B cell (primary cell): Measurements from ENCODE around the gene KRTAP4-4. TPM values are rescaled to one million over a fixed set of nuclear protein-coding genes. Genes with fewer than 3 reads are reported as not detected.

Experiments
- ATAC-seq: fragments of 200-7000 bp; cut with Tn5 transposase; one replicate; pipeline ENCODE4 v1.10.0; 2021; ENCODE audit warnings: low read depth, mild to moderate bottlenecking, moderate number of reproducible peaks, moderate library complexity
- CTCF ChIA-PET: fragments of 350-600 bp; sonication (Branson Sonifier 250); formaldehyde crosslinking; loops from one replicate; lab custom pipeline; 2021; ENCODE audit warnings: antibody characterized with exemption, inconsistent platforms; lab: Charles Lee
- POLR2A ChIA-PET: fragments of 350-600 bp; sonication (Branson Sonifier 250); formaldehyde crosslinking; loops from one replicate; lab custom pipeline; 2021; ENCODE audit warnings: antibody characterized with exemption; lab: Charles Lee
- DNase-seq: peaks from one replicate; pipeline ENCODE4 v3.0.0; 2013
- H2AFZ ChIP-seq: 2 replicates; pipeline ENCODE4 v1.6.1; 2012; ENCODE audit warnings: mild to moderate bottlenecking, low read depth, low read length; ENCODE audit not compliant: insufficient read depth, poor library complexity, severe bottlenecking
- H3K27ac ChIP-seq, 2 donors: 1 replicate in 1 of 2; 2 replicates in 1 of 2; pipeline ENCODE4 v1.5.1; 2012 to 2013; ENCODE audit warnings: low read length in 2 of 2, mild to moderate bottlenecking in 2 of 2, moderate library complexity in 1 of 2
- H3K27me3 ChIP-seq, 4 experiments: fragments of 200-600 bp in 1 of 4; sonication (generic) in 1 of 4; replicated peaks in 1 of 4; 1 replicate in 2 of 4; 2 replicates in 2 of 4; pipeline versions ENCODE4 v1.6.1 to v1.7.0; 2013 to 2016; ENCODE audit warnings: low read length in 3 of 4, mild to moderate bottlenecking in 2 of 4, mixed read lengths in 1 of 4, moderate library complexity in 1 of 4; ENCODE audit not compliant: insufficient read depth in 4 of 4, control insufficient read depth in 3 of 4; ENCODE audit errors: control extremely low read depth in 1 of 4
- H3K36me3 ChIP-seq, 2 experiments: replicated peaks in 1 of 2; 1 replicate in 1 of 2; 2 replicates in 1 of 2; pipeline versions ENCODE4 v1.6.1 to v1.7.1; 2013; ENCODE audit warnings: low read length in 1 of 2; ENCODE audit not compliant: insufficient read depth in 2 of 2, control insufficient read depth in 1 of 2; ENCODE audit errors: control extremely low read depth in 1 of 2, extremely low read depth in 1 of 2
- H3K4me1 ChIP-seq, 2 donors: fragments of 200-600 bp in 1 of 2; sonication (generic) in 1 of 2; 1 replicate in 1 of 2; 2 replicates in 1 of 2; pipeline versions ENCODE4 v1.5.1 to v1.6.1; 2013 to 2017; ENCODE audit warnings: low read length in 2 of 2; ENCODE audit not compliant: control insufficient read depth in 2 of 2, insufficient read depth in 2 of 2
- H3K4me2 ChIP-seq: replicated peaks from 2 replicates; pipeline ENCODE3; 2012; ENCODE audit warnings: mild to moderate bottlenecking, low read depth, low read length; ENCODE audit not compliant: poor library complexity, severe bottlenecking
- H3K4me3 ChIP-seq, 5 experiments: fragments of 200-600 bp in 1 of 5; sonication (generic) in 1 of 5; 1 replicate in 3 of 5; 2 replicates in 2 of 5; pipeline versions ENCODE4 v1.5.1 to v1.7.0; 2011 to 2016; ENCODE audit warnings: low read length in 4 of 5, mild to moderate bottlenecking in 4 of 5, low read depth in 2 of 5, control low read depth in 1 of 5, moderate library complexity in 1 of 5; ENCODE audit not compliant: insufficient read depth in 1 of 5; ENCODE audit errors: control extremely low read depth in 1 of 5, extremely low read depth in 1 of 5
- H3K79me2 ChIP-seq: fragments of 200-600 bp; sonication (generic); one replicate; pipeline ENCODE4 v1.6.0; 2016; ENCODE audit warnings: low read length; ENCODE audit not compliant: control insufficient read depth, insufficient read depth
- H3K9ac ChIP-seq: fragments of 200-600 bp; sonication (generic); 2 replicates; pipeline ENCODE4 v1.6.1; 2017; ENCODE audit warnings: mild to moderate bottlenecking, low read length, moderate library complexity
- H3K9me3 ChIP-seq, 3 donors: one replicate each; pipeline versions ENCODE4 v1.6.1 to v1.7.1; 2013; ENCODE audit warnings: low read length in 2 of 3; ENCODE audit not compliant: control insufficient read depth in 2 of 3, insufficient read depth in 1 of 3; ENCODE audit errors: control extremely low read depth in 1 of 3
- H4K20me1 ChIP-seq: 2 replicates; pipeline ENCODE4 v1.6.0; 2012; ENCODE audit warnings: mild to moderate bottlenecking, low read length; ENCODE audit not compliant: insufficient read depth, control insufficient read depth, poor library complexity, severe bottlenecking
- H3K27ac Mint-ChIP-seq: one replicate; pipeline ENCODE4 v1.8.0; 2021; ENCODE audit warnings: mixed read lengths
- H3K27me3 Mint-ChIP-seq: one replicate; pipeline ENCODE4 v1.8.0; 2021; ENCODE audit warnings: mixed read lengths
- H3K4me1 Mint-ChIP-seq: one replicate; pipeline ENCODE4 v1.8.0; 2021; ENCODE audit warnings: mixed read lengths
- H3K4me3 Mint-ChIP-seq: one replicate; pipeline ENCODE4 v1.8.0; 2021; ENCODE audit warnings: mixed read lengths
- H3K9me3 Mint-ChIP-seq: one replicate; pipeline ENCODE4 v1.8.0; 2022; ENCODE audit warnings: mixed read lengths; ENCODE audit not compliant: insufficient read depth
- CTCF ChIP-seq: fragments of 200-600 bp; IDR thresholded peaks from one replicate; pipeline ENCODE4 v1.8.0; 2022; ENCODE audit warnings: antibody characterized with exemption, mild to moderate bottlenecking
- EZH2 ChIP-seq: IDR thresholded peaks from 2 replicates; pipeline ENCODE4 v1.6.1; 2012; ENCODE audit warnings: borderline replicate concordance, low read depth, mild to moderate bottlenecking, moderate library complexity, low read length; ENCODE audit not compliant: insufficient read depth, poor library complexity, severe bottlenecking
- WGBS: methylation state at CpG from one replicate; pipeline ENCODE4 v1.1.5; 2013; ENCODE audit warnings: missing lambda C conversion rate; ENCODE audit not compliant: insufficient coverage; 5-methylcytosine and 5-hydroxymethylcytosine counted together
- intact Hi-C: fragments of 100-400 bp; cut with micrococcal nuclease; formaldehyde crosslinking; loops from one replicate; pipeline ENCODE4 v1.10.0; 2022
- polyA plus RNA-seq: library from polyadenylated mRNA; depleted of rRNA; stranded (reverse); fragments of >200 nt; gene quantifications from 2 replicates; pipeline ENCODE4 v1.2.3, GENCODE V29; 2012
- total RNA-seq, 2 donors: library from RNA; stranded (reverse); fragments of 120-200 nt in 1 of 2; gene quantifications; 1 replicate in 1 of 2; 2 replicates in 1 of 2; pipeline versions ENCODE4 v1.2.3 to v1.2.4, GENCODE V29; 2013 to 2022

The KRTAP4-4 gene
- total and polyA plus RNA-seq, 2 donors (not counting 1 experiment from before 2014, with no cell fraction given): not detected

- Mint-ChIP-seq H3K4me1 (peaks cover 34% of the 10 kb centered on the region), H3K4me3 (peak overlapping the region; percentile 3), H3K27ac (peak overlapping the region; percentile 69), H3K27me3 (peaks cover 3% of the 10 kb centered on the region), H3K9me3 (no peaks in the 10 kb centered on the region)
- intact Hi-C loops: loop anchor here (5.0 kb wide), 1 partner anchor 61 kb away; the partner anchor contains the start of gene KRTAP4-2
- TF ChIP-seq EZH2: no peak
- TF ChIP-seq CTCF: no peak
- H3K79me2 ChIP-seq: peaks cover 3% of the 10 kb centered on the region
- H3K27ac ChIP-seq: peak overlapping the region; percentile 67 to 76
- ATAC-seq (peak; percentile 71), DNase-seq (peak; percentile 86)
- H3K9ac ChIP-seq: no peak overlapping the region
- no CpG with 5 or more reads among the region's 5 CpGs for WGBS
- no peaks in the 10 kb centered on the region for H4K20me1 ChIP-seq
- no peaks in the 10 kb centered on the region for H3K27me3 ChIP-seq
- peaks cover 0 to 8% (median 8%) of the 10 kb centered on the region in 3 donors for H3K9me3 ChIP-seq
- peak overlapping the region; percentile 13 for H3K4me2 ChIP-seq
- ChIA-PET CTCF (interaction anchor here (0.9 to 1.6 kb wide), 2 partner anchors 9 to 192 kb away, joined by 3 to 5 read pairs; no protein-coding TSS in a partner anchor), POLR2A (no interaction called here)
- peaks cover 0 to 2% of the 10 kb centered on the region in 2 experiments for H3K36me3 ChIP-seq
- peaks cover 47 to 55% of the 10 kb centered on the region in 2 donors for H3K4me1 ChIP-seq
- no peak overlapping the region for H3K4me3 ChIP-seq
- H2AFZ ChIP-seq: no peak overlapping the region
These were observed 44.3 kb downstream of the KRTAP4-4 start for GRCh38 chr17:41116297-41116696.

GRCh38 chr17:41111151-41111885 lies 49.2 kb downstream of the KRTAP4-4 start:
- H3K27me3 ChIP-seq: no peaks in the 10 kb centered on the region
- Mint-ChIP-seq H3K4me1 (peaks cover 24% of the 10 kb centered on the region), H3K4me3 (no peak overlapping the region), H3K9me3 (no peaks in the 10 kb centered on the region), H3K27me3 (peaks cover 9% of the 10 kb centered on the region), H3K27ac (no peak overlapping the region)
- peaks cover 0 to 8% (median 8%) of the 10 kb centered on the region in 3 donors for H3K9me3 ChIP-seq
- no peaks in the 10 kb centered on the region for H4K20me1 ChIP-seq
- ChIA-PET CTCF (interaction anchor here (0.6 kb wide), 1 partner anchor 15 kb away, joined by 5 read pairs; no protein-coding TSS in a partner anchor), POLR2A (no interaction called here)
- DNase-seq: no peak
- H3K4me1 ChIP-seq: peaks cover 21 to 28% of the 10 kb centered on the region in 2 donors
- intact Hi-C loops: no loop called here
- peak overlapping the region in 1 of 5 experiments; percentile 33 for H3K4me3 ChIP-seq
- H3K79me2 ChIP-seq: peaks cover 7% of the 10 kb centered on the region
- H3K36me3 ChIP-seq: peaks cover 0 to 2% of the 10 kb centered on the region in 2 experiments
- no peak overlapping the region for H3K9ac ChIP-seq
- no CpG with 5 or more reads among the region's 2 CpGs for WGBS
- no peak overlapping the region for H3K27ac ChIP-seq
- TF ChIP-seq EZH2 (no peak), CTCF (no peak)
- peak overlapping the region; percentile 22 for H3K4me2 ChIP-seq
- no peak overlapping the region for H2AFZ ChIP-seq
- ATAC-seq: no peak
